Stromal cell of bone marrow (primary cell): ENCODE data around the gene GPR108.
"Not testable (repeated sequence)": the region's sequence is repeated elsewhere in the genome, so short reads cannot be mapped to it uniquely, and the experiment has no call there.

Experiments
- DNase-seq: peaks from one replicate; pipeline ENCODE4 v3.0.0-alpha.2; 2012; ENCODE audit warnings: low read depth

GPR108 gene

DNA sequence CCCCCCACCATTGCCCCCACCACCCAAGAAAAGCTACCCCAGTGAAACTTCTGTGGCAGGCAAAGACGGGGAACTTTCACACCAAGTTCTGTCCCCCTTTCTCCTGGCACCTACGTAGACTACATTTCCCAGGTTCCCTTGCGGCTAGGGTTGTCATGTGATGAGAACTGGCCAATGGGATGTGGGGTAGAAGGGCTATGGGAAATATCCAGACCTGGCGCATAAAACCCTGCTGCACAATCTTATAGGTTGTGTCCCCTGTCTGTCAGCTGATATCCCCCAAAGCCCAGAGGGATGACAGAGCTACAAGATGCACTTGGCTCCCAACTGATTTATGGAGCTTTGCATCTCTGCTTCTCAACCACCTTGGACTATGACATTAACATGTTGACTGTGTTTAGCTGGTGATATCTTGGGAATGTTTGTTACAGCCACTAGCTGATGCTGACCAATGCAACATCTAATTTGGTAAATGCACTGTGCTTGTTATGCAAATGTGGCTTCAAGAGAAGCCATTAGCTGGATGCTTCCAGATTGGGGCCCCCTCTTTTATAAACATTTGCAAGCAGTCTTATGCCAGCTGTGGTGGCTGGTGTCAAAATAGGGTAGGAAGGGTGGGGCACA is 23.8 kb upstream of the GPR108 start:
- DNase-seq, result no peak

DNA sequence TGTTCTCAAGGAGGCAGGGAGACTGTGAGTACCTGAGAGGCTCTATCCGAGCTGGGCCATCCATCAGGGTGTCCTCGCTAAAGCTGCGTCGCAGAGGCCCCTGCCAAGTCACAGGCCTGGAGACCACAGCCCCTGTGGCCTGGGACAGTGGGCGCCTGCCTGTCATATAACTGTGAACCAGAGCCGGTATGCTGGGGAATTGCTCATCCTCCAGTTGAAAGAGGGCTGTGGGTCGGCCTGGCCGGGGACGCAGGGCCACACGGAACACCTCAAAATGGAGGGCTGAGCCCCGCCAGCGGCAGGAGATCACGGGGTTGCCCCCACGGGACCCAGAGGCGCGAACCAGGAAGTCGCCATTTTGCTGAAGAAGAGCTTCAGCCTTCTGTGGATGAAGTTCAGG is 23.2 kb upstream of the GPR108 start:
- no peak for DNase-seq

GRCh38 chr19:6754653-6755463 is 17.5 kb upstream of the GPR108 start:
- no peak for DNase-seq

DNA sequence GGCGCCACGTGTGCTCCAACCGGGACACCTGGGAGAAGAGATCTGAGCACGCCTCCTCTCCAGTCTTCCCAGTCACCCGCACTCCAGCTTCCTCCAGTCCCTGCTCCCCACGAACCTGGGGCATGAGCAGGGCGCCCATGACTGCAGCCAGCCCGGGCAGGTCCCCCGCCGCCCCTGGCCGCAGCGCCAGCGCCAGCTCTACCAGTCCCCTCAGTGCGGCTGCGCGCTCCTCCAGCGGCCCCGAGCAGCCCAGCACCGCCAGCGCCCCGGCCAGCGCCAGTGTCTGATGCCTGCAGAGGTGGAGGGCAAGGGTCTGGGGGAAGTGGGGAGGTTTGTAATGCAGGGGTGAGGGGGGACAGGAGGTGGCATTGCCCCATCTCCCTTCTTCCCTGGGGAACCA is 16.8 kb upstream of the GPR108 start:
- DNase-seq, result no peak

GRCh38 chr19:6753178-6754031 is 16.0 kb upstream of the GPR108 start:
- DNase-seq, result no peak

GRCh38 chr19:6752256-6753177 is 15.1 kb upstream of the GPR108 start:
- no peak for DNase-seq

DNA sequence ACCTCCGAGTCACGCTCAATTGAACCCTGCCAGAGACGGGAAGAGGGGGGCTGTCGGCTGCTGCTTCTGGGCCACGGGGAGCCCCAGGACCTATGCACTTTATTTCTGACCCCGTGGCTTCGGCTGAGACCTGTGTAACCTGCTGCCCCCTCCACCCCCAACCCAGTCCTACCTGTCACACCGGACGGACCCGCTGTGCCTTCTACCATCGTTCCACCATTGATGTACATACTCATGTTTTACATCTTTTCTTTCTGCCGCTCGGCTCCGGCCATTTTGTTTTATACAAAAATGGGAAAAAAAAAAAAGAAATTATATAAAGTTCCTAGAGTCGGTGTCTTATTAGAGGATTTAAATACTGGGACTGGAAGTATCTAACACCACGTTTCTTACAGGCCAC is 13.8 kb upstream of the GPR108 start:
- DNase-seq, result no peak

GRCh38 chr19:6750062-6750461 is 12.7 kb upstream of the GPR108 start:
- DNase-seq, result no peak

- DNase-seq, result not testable (repeated sequence)
Observed at GRCh38 chr19:6748543-6748942, 11.2 kb upstream of the GPR108 start.

DNA sequence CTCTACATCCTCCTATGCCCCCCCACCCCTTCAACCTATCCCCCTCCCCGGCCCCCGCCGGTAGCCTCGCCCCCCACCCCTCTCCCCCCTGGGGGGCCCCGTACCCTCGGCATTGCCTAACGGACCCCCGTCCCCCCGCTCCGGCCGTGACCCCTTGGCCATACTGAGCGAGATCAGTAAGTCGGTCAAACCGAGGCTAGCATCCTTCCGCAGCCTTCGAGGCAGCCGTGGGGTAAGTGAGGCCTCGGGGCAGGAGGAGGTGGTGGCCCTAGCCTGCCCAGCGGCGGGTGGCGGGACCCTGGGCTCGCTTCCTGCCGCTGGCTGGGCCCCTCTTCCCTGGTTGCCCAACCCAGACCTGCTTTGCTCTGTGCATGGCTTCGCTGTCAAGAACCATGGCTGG is 8.6 kb upstream of the GPR108 start:
- DNase-seq, result no peak

- DNase-seq, result peak; percentile 72
Observed at GRCh38 chr19:6744381-6745301, 7.3 kb upstream of the GPR108 start.

GRCh38 chr19:6743714-6744380 is 6.5 kb upstream of the GPR108 start:
- DNase-seq, result no peak

GRCh38 chr19:6743066-6743465 is 5.7 kb upstream of the GPR108 start:
- no peak for DNase-seq

DNA sequence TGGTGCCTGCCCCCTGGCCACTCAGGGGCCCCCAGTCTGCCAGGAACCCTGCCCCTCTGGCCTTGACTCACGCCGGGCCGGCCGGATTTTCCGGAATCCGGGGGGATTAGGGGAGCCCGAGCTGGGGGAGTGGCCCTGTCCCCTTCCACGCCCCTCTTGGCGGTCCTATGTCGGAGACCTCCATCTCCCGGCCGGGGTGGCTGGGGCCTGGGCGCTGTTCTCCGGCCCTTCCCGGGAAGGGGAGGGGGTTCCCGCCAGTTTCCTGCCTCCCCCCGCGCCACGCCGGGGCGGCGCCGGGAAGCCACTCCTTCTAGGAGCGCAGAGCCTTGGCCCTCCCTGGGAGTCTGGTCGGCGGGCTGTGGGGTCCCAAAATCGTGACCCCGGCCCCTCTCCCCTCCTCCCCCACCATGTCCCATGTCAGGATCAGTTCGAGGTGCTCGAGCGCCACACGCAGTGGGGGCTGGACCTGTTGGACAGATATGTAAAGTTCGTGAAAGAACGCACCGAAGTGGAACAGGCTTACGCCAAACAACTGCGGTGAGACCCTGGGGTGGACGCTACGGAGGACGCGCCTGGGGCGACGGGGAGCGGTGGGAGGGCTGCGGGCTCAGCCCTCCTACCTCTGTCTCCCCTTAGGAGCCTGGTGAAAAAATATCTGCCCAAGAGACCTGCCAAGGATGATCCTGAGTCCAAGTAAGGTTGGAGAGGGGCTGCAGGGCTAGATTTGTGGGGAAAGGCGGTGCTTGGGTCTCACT is 3.4 kb upstream of the GPR108 start:
- DNase-seq, result no peak

DNA sequence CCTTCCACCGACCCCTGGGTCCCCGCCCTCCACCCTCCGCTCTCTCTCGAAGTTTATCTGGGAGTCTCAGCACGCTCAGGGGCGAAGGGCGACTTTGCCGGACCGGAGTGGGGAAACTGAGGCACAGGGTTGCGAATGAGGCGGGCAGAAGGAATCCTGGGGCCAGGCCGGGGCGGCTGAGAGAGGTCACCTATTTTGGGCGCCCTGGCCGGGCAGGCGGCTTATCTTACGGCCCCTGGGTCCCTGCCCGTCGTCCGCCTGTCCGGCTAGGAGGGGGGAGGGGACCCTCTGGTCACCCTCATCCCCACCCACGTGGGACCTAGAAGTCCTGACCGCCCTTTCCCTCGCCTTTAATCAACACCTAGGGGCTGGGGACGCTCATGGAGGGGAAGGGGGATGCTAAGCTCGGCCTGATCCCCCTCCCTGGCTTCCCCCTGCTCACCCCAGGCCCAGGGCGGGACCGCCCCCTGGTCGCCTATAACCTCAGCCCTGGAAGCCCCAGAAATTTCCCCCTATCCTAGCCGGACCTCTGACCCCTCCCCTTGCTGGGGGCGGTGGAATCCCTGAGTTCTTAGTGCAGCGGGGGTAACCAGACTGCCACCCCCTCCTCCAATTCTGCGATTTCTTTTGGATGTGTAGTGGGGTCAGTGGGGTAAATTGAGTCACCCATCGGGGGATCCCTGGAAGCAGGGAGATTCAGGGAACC is 2.7 kb upstream of the GPR108 start:
- no peak for DNase-seq

DNA sequence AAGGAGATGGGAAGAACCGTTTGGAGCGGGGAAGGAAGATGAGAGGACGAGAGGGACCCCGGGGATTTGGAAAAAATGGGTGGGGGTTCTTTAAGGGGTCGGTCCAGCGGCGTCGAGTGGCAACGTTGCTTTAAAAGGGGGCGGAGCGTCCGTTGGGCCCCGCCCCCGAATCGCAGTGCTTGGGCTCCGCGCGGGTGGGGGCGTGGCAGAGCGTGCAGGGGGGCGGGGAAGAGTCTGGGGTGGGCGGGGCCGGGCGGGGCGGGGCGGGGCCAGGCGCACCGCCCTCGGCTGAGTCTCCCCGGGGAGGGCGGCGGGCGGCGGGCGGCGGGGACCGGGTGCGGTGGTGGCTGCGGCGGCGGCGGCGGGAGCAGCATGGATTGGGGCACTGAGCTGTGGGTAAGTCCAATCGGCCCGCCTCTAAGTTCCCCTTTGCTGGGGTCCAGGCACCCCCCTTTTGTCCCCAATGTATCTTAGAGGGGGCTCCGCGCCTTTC is 2.1 kb upstream of the GPR108 start, which contains the start of gene TRIP10:
TSS of gene TRIP10 (plus strand) at position 291 of the 493 bp plus-strand sequence. CDS start at position 373, 82 bp downstream.
- DNase-seq, result peak; percentile 55

- no peak for DNase-seq
Observed at GRCh38 chr19:6738787-6739389, 1.5 kb upstream of the GPR108 start.
